HG03108 (cell line): ENCODE measurements around the gene MUC21.
A peak's percentile ranks its signal among the peaks of the same experiment; 100 is the strongest.

Source experiments
- ATAC-seq: cut with Tn5 transposase; IDR thresholded peaks from one replicate; pipeline ENCODE4 v1.9.1; 2021; ENCODE audit warnings: moderate library complexity; ENCODE audit not compliant: unreplicated experiment

Gene MUC21

DNA sequence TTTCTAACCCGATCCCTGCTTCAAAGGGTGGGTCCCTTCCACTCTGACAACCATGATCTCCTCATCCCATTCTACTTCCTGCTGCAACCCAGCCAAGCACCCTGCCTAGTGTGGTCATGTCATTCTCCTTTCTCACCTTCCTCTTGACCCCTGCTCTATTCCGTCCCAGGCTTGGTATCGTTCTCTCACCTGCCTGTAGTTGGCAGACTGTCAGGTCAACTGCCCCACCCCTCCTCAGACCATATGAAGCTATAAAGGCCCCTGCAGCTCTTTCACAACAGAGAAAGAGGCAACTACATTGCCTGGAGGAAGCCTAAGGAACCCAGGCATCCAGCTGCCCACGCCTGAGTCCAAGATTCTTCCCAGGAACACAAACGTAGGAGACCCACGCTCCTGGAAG, at the start of gene MUC21:
MUC21 (plus strand) TSS at position 280 of the 400 bp plus-strand sequence. CDS start 241 bp downstream, outside the sequence.
- no peak for ATAC-seq

GRCh38 chr6:30935018-30935417, 48.5 kb upstream of the MUC21 start:
- no peak for ATAC-seq

GRCh38 chr6:30937265-30937664, 46.3 kb upstream of the MUC21 start:
- ATAC-seq: no peak

DNA sequence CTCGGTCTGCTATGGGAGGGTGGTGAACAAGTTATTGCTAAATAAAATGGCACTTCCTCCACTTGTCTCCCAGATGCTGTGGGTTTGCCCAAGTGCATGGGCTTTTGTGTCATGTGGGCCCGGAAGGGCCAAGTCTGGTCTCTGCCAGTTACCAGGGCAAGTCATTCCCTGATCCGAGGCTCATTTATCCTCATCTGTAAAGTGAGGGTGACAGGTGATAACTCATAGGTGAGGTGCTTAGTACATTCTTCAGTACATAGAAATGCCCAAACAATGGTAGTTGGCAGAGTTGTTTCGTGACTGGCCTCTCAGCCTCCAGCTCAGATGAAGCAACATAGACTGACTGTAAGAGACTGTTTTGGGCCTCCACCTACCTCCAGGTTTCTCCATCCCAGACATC, 44.8 kb upstream of the MUC21 start:
- ATAC-seq: no peak

GRCh38 chr6:30939473-30939872, 44.0 kb upstream of the MUC21 start:
- no peak for ATAC-seq

DNA sequence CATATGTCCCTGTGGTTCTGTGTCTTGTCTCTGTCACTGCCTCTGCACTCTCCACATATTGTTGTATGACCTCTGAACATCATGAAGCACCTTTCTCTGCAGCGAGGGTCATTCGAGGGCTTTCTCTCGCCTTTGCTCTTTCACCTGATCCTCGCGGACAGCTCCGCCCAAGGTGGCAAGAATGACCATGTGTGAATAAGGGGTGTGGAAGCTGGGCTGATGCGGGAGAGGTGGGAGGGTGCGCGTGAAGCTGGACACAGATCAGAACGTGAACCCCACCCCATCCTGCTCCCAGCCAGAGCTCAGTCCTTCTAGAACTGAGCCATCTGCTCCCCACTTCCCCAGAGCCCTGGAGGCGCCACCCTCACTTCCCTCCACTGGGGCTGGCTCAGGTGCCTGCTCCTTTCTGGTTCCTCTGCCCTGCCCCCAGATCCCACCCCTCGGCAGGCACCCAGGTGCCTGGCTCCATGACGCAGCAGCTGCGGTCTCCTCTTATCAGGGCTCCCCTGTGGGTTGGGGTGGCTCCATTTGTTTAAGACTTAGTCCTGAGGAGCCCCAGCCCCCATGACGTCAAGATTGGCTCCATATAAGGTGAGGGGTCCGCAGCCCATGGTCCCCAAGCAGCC, 43.0 kb upstream of the MUC21 start, which contains the start of gene MUCL3:
MUCL3 (plus strand) TSS at position 613 of the 626 bp plus-strand sequence. CDS start 27 bp downstream, outside the sequence.
- no peak for ATAC-seq

DNA sequence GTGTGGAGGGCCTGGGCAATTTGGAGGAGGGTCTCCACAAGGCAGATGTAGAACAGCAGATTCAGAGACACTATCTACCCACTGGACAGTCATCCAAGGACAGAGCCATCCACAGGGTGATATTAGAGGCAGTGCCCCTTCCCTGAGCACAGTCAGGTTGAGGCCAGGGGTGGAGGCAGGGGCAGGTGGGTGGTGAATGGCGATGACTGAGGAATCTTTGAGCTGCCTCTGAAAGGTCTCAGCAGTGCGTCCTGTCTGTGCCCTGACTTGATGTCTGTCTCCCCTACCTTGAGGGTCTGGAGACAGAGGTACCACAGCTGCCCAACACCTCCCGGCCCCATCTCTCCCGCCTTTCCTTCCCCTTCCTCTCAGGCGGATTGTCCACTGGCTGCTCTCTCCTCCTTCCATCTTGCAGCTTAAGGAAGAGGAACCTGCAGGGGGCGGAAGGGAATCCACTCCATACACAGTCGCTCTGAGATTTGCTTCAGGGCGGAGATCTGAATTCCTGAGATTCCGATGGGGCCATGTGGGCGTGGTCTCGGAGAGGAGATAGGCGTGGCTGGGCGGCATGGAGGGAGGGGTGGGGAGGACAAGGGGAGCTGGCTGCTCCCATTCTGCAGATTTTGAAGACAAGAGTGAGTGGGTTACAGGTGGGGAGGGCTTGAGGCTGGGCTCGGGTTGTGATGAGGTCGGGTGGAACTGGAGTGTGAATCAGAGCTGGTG, 41.0 kb upstream of the MUC21 start:
- no peak for ATAC-seq

DNA sequence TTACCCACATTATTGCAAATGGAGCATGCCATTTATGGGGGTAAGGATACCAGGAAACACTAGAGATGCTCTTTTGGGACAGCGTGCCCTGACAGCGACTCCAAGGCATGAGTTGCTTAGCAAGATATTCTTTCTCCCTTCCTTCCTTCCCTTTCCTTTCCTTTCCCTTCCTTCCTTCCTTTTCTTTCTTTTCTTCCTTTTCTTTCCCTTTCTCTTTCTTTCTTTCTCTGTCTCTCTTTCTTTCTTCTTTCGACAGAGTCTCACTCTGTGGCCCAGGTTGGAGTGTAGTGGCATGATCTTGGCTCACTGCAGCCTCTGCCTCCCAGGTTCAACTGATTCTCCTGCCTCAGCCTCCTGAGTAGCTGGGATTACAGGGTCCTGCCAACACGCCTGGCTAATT, 39.5 kb upstream of the MUC21 start:
- ATAC-seq: no peak

- ATAC-seq: no peak
These were observed 38.2 kb upstream of the MUC21 start for GRCh38 chr6:30945281-30945680.

DNA sequence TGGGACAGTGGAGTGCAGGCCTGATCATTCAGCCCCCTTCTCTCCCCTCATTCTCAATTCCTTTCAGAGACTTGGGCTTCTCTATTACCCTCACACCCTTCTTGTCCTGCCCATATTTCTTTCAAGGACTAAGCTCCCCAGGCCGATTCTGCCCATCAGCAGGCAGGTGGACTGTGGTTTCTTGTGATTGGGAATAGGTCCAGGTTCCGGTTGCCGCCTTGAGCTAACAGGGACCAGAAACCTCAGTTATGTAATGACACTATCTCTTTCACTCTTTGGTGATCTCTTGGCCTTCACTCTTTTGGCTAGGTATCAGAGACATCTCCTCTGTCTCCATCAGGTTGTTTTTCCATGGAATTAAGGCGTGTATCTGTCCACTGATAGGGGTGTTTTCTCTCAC, 36.3 kb upstream of the MUC21 start:
- ATAC-seq: no peak

DNA sequence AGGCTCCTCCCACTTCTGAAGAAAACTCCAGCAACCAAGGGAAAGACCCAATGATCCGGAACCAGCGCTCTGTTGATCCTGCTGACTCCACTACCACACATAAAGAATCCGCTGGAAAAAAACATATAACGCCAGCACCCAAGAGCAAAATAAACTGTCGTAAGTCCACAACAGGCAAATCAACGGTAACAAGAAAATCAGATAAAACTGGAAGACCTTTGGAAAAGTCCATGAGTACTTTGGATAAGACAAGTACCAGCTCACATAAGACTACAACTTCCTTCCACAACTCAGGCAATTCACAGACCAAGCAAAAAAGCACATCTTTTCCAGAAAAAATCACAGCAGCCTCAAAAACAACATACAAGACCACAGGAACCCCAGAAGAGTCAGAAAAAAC, 34.7 kb upstream of the MUC21 start:
- no peak for ATAC-seq

GRCh38 chr6:30951907-30952469, 31.5 kb upstream of the MUC21 start:
- no peak for ATAC-seq

DNA sequence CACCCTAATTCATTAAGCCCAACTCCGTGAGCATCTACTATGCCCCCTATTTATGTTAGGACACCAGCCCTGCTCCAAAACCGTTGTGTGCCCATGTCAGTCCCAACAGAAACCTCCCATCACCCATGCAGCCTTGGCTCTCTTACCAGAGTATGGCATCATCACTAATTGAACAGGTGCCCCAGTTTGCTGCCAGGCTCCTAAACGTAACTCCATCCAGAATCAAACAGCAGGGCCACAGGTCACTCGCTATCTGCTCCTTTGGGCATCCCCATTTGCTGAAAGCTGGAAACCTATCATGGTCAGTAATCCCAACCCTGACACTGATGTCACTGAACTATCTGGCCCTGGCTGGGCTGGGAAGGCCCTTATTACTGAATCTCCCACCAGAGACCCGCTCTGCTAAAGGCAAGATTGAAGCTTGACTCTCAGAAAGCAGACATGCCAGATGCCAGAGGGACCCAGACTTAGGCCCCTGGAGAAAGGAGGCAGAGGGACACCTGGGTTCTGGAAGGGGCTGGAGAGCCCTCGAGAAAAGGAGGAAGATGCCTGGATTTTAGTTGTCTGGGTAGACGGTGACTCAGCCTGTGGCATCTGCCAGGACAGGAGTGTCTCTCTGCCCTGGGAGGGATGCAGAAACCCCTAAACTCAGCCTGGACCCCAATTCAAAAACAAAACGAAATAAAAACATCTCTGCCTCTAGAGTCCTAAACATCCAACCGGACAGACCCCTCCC, 28.7 kb upstream of the MUC21 start:
- no peak for ATAC-seq

- ATAC-seq: peak; percentile 64
These were observed 28.0 kb upstream of the MUC21 start for GRCh38 chr6:30955367-30956042.

DNA sequence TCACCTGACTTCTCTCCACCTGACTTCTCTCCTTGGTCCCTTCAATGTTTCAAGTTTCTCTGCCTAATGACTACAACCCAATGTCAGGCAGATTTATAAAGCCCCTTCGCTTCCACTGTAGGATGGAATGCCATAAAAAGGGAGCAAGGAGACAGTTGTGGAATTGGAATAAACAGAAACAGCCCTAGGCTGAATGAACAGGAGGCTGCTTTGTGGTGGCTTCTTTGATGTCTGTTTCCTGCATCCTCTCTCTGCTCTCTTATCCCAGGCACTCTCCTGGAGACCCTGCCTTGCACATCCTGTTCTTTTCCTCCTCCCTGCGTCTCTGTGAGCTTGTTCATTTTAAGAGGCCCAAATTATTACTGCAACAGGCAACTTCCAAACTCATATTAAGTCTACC, 25.8 kb upstream of the MUC21 start:
- ATAC-seq: no peak

GRCh38 chr6:30960907-30961673, 22.4 kb upstream of the MUC21 start:
- no peak for ATAC-seq

GRCh38 chr6:30962716-30963115, 20.8 kb upstream of the MUC21 start:
- ATAC-seq: no peak

GRCh38 chr6:30963641-30964040, 19.9 kb upstream of the MUC21 start:
- no peak for ATAC-seq

DNA sequence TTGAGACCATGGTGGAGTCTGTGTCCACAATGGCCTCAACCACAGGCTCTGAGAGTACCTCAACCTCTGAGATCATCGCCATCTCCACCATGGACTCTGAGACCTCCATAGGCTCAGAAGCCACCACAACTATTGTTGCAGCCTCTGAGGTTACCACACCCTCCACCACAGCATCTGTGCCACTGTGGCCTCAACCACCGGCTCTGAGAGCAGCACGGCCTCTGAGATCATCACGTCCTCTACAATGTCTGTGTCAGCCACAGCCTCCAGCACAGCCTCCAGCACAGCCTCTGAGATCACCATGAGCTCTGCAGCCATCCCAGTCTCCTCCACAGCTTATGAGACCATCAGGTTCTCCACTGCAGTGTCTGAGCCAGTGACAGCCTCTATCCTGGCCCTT, 19.4 kb upstream of the MUC21 start:
- no peak for ATAC-seq

DNA sequence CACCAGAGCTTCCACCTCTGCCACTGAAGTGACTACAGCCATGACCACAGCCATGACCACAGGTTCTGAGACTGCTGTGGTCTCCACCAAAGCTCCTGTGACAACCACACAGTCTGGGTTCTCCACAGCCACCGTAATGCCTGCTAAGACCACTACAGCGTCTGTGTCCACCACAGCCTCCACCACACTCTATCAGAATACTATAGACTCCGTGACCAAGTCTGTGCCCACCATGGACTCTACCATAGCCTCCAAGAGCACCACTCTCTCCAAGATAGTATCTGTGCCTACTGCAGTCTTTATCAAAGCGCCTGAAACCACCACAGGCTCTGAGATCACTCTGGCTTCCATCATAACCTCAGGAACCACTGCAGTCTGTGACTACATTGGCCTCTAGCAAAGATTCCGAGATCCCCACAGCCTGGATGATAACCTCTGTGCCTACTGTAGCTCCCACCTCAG, 18.3 kb upstream of the MUC21 start:
- ATAC-seq: no peak
